ENCODE measurements around the gene RHOV.

DNA sequence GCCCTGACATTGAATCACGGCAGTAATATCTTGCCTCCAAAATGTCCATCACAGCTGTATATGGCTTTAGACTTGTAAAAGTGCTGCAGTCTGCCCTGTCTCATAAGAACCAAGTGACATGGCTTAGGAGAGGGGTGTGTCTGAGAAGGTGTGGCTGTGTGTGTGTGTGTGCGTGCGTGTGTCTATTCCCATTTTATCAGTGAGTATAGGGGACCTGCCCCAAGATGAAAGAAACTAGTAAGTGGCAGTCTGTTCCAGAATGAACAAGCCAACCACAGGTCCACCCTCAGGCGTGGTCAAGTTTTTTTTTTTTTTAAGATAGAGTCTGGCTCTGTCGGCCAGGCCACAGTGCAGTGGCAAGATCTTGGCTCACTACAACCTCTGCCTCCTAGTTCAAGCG lies 5.6 kb upstream of the RHOV start:
- TF ChIP-seq EZH2 (IDR thresholded peaks at IDR 0.05; ENCODE audit: borderline replicate concordance, low read length) (no peak), CTCF (conservative IDR thresholded peaks at IDR 0.05 in 1 of 2, IDR thresholded peaks at IDR 0.05 in 1 of 2; ENCODE audit: extremely low read depth in 1 of 2, insufficient read depth in 1 of 2, low read depth in 1 of 2, low read length in 2 of 2) (no peak)
